ENCODE data around the gene KRT39. TPM values are rescaled to one million over a fixed set of nuclear protein-coding genes. Genes with fewer than 3 reads are reported as not detected.
A peak's percentile ranks its signal among the peaks of the same experiment; 100 is the strongest.

Gene KRT39
- total and polyA plus RNA-seq, 7 experiments from 2014 or later = not detected

DNA sequence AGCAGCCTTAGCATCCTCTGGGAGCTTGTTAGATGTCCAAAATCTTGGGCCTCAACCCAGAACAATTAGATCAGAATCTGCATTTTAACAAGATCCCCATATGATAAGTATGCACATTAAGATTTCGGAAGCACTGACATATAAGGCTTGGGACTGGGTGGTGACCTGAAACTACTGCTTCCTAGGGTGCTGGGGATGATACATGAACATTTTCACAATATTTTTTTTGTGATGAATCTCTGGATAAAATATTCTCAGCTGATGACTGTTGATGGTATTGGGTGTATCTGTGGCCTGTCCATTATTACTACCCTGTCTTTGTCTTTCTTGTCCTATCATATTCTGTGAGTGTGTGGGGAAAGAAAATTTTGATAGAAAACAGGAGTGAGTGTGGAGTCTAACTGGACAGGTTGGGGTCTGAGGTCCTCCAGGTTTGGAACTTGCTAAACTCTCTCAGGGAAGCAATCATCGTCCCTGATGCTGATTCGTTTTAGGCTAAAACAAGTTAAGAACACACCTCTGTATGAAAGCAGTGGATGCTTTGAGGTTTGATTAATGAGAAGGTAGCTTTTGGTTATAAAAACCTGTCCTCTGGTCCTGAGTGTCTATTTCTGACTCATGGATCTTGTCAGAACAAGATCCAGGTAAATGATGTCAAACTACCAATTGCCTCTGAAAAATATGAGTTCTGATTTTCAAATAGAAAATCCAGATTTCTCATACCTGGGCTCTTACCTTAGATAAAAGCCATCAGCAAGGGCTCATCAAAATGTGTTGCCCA is 52.5 kb downstream of the KRT39 start:
- intact Hi-C loops (cut with micrococcal nuclease) = no loop called here
- CTCF ChIA-PET = interaction anchor here (0.6 to 2.9 kb wide), 7 partner anchors 9 to 749 kb away, joined by 3 to 10 read pairs (median 3); no protein-coding TSS in a partner anchor
- Histone ChIP-seq H3K9me3 (ENCODE audit: control insufficient read depth in 2 of 3, low read length in 3 of 3) (no peaks in the 10 kb centered on the region), H3K36me3 (ENCODE audit: control insufficient read depth in 2 of 3, insufficient read depth in 3 of 3, low read length in 3 of 3) (no peaks in the 10 kb centered on the region), H3K27ac (ENCODE audit: low read depth, low read length) (no peak overlapping the region), H3K27me3 (ENCODE audit: control insufficient read depth in 2 of 2, insufficient read depth in 2 of 2, low read length in 2 of 2) (peaks cover 0 to 7% of the 10 kb centered on the region in 2 donors), H3K4me3 (ENCODE audit: low read length) (no peak overlapping the region), H3K4me1 (ENCODE audit: control insufficient read depth in 2 of 2, insufficient read depth in 2 of 2, low read length in 2 of 2) (no peaks in the 10 kb centered on the region)
- no peak overlapping the region for H3K27ac Mint-ChIP-seq
- POLR2A ChIA-PET = interaction anchor here (0.6 kb wide), 1 partner anchor 404 kb away, joined by 3 read pairs; no protein-coding TSS in a partner anchor
- H3K9me3 Mint-ChIP-seq = no peaks in the 10 kb centered on the region
- no peaks in the 10 kb centered on the region for H3K36me3 Mint-ChIP-seq
- no peaks in the 10 kb centered on the region for H3K4me1 Mint-ChIP-seq
- DNase-seq (no peak), ATAC-seq (no peak)
- peaks cover 4 to 17% (median 7%) of the 10 kb centered on the region in 5 donors for H3K27me3 Mint-ChIP-seq
- no peak overlapping the region for H3K4me3 Mint-ChIP-seq

DNA sequence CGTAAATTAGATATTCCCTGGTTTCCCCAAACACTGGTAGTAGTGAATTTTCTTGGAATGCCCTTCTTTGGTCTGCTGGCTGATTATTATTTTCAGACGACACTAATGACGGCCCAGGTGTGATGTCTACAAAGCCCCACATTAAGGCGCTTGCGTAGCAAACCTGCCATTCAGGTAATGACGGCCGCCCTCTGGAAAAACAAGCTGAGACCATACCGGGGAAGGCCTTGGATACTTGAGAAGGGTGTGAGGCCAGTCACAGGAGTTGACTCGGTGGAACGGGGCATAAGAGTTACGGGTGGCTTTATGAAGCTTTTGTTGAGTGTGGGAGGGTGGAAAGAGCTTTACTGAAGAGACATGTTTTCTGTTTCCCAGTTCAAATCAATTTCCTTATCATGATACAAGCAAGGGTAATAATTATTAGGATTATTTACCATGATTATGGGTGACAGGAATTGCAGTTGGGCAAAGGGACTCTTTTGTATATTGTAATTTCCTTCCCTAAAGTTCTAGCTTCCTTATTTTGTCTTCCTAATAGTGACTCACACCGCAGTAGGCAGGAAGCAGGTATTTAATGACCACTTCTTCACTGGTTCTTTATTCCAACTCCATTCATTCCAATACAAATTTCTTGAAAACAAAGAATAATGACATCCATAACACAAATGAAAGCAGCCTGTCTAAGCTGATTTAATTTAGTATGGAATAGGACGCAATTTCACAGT is 54.1 kb downstream of the KRT39 start:
- H3K27me3 ChIP-seq (ENCODE audit: control insufficient read depth in 2 of 2, insufficient read depth in 2 of 2, low read length in 2 of 2) = peaks cover 5 to 7% of the 10 kb centered on the region in 2 donors
- Mint-ChIP-seq H3K9me3 (no peaks in the 10 kb centered on the region), H3K4me1 (no peaks in the 10 kb centered on the region), H3K27me3 (peaks cover 18 to 27% (median 21%) of the 10 kb centered on the region in 5 donors), H3K4me3 (no peak overlapping the region), H3K27ac (no peak overlapping the region), H3K36me3 (no peaks in the 10 kb centered on the region)
- no peaks in the 10 kb centered on the region for H3K4me1 ChIP-seq (ENCODE audit: control insufficient read depth in 2 of 2, insufficient read depth in 2 of 2, low read length in 2 of 2)
- no peak overlapping the region for H3K4me3 ChIP-seq (ENCODE audit: low read length)
- ChIA-PET CTCF (interaction anchor here (1.3 to 2.9 kb wide), 3 partner anchors 637 to 750 kb away, joined by 3 to 10 read pairs (median 4); no protein-coding TSS in a partner anchor), POLR2A (interaction anchor here (0.5 kb wide), 1 partner anchor 781 kb away, joined by 6 read pairs; no protein-coding TSS in a partner anchor)
- no peaks in the 10 kb centered on the region for H3K9me3 ChIP-seq (ENCODE audit: control insufficient read depth in 2 of 3, low read length in 3 of 3)
- intact Hi-C loops (cut with micrococcal nuclease) = no loop called here
- DNase-seq (no peak), ATAC-seq (peak; percentile 61)
- no peaks in the 10 kb centered on the region for H3K36me3 ChIP-seq (ENCODE audit: control insufficient read depth in 2 of 3, insufficient read depth in 3 of 3, low read length in 3 of 3)
- no peak overlapping the region for H3K27ac ChIP-seq (ENCODE audit: low read depth, low read length)

- intact Hi-C loops (cut with micrococcal nuclease) = no loop called here
- H3K4me1 ChIP-seq (ENCODE audit: control insufficient read depth in 2 of 2, insufficient read depth in 2 of 2, low read length in 2 of 2) = no peaks in the 10 kb centered on the region
- no peaks in the 10 kb centered on the region for H3K9me3 ChIP-seq (ENCODE audit: control insufficient read depth in 2 of 3, low read length in 3 of 3)
- no peak overlapping the region for H3K4me3 ChIP-seq (ENCODE audit: low read length)
- no peak overlapping the region for H3K27ac ChIP-seq (ENCODE audit: low read depth, low read length)
- ATAC-seq (no peak), DNase-seq (no peak)
- H3K9me3 Mint-ChIP-seq = no peaks in the 10 kb centered on the region
- H3K27me3 ChIP-seq (ENCODE audit: control insufficient read depth in 2 of 2, insufficient read depth in 2 of 2, low read length in 2 of 2) = peaks cover 5 to 7% of the 10 kb centered on the region in 2 donors
- H3K4me1 Mint-ChIP-seq = no peaks in the 10 kb centered on the region
- no peak overlapping the region for H3K27ac Mint-ChIP-seq
- peaks cover 21 to 39% (median 34%) of the 10 kb centered on the region in 5 donors for H3K27me3 Mint-ChIP-seq
- no peaks in the 10 kb centered on the region for H3K36me3 ChIP-seq (ENCODE audit: control insufficient read depth in 2 of 3, insufficient read depth in 3 of 3, low read length in 3 of 3)
- H3K36me3 Mint-ChIP-seq = no peaks in the 10 kb centered on the region
- H3K4me3 Mint-ChIP-seq = no peak overlapping the region
- ChIA-PET POLR2A (interaction anchor here (1.1 kb wide), 1 partner anchor 412 kb away, joined by 3 read pairs; no protein-coding TSS in a partner anchor), CTCF (interaction anchor here (0.7 to 4.6 kb wide), 9 partner anchors 15 to 758 kb away, joined by 3 to 31 read pairs (median 3); no protein-coding TSS in a partner anchor)
Observed at GRCh38 chr17:40910441-40910841, 56.3 kb downstream of the KRT39 start.

- POLR2A ChIA-PET = interaction anchor here (1.1 kb wide), 1 partner anchor 412 kb away, joined by 3 read pairs; no protein-coding TSS in a partner anchor
Observed at GRCh38 chr17:40909755-40910154, 57.0 kb downstream of the KRT39 start.

GRCh38 chr17:40909351-40909750 is 57.4 kb downstream of the KRT39 start:
- Mint-ChIP-seq H3K36me3 (no peaks in the 10 kb centered on the region), H3K27ac (no peak overlapping the region), H3K4me1 (no peaks in the 10 kb centered on the region), H3K9me3 (no peaks in the 10 kb centered on the region), H3K4me3 (no peak overlapping the region), H3K27me3 (peaks cover 26 to 45% (median 36%) of the 10 kb centered on the region in 5 donors)
- POLR2A ChIA-PET = no interaction called here
- ATAC-seq (peak; percentile 93), DNase-seq (peak; percentile 29 to 70 (median 56))
- no peaks in the 10 kb centered on the region for H3K9me3 ChIP-seq (ENCODE audit: control insufficient read depth in 2 of 3, low read length in 3 of 3)
- H3K27ac ChIP-seq (ENCODE audit: low read depth, low read length) = no peak overlapping the region
- no peaks in the 10 kb centered on the region for H3K36me3 ChIP-seq (ENCODE audit: control insufficient read depth in 2 of 3, insufficient read depth in 3 of 3, low read length in 3 of 3)
- H3K4me3 ChIP-seq (ENCODE audit: low read length) = no peak overlapping the region
- no peaks in the 10 kb centered on the region for H3K4me1 ChIP-seq (ENCODE audit: control insufficient read depth in 2 of 2, insufficient read depth in 2 of 2, low read length in 2 of 2)
- intact Hi-C loops (cut with micrococcal nuclease) = loop anchor here (1.0 kb wide), 8 partner anchors 52 to 757 kb away; no protein-coding TSS in a partner anchor
- peaks cover 5 to 7% of the 10 kb centered on the region in 2 donors for H3K27me3 ChIP-seq (ENCODE audit: control insufficient read depth in 2 of 2, insufficient read depth in 2 of 2, low read length in 2 of 2)
- CTCF ChIA-PET = interaction anchor here (0.7 to 4.6 kb wide), 6 partner anchors 413 to 759 kb away, joined by 3 to 32 read pairs (median 18); no protein-coding TSS in a partner anchor

More at GRCh38 chr17:40909755-40910154, 57.0 kb downstream of the KRT39 start:
- H3K9me3 Mint-ChIP-seq = no peaks in the 10 kb centered on the region
- intact Hi-C loops (cut with micrococcal nuclease) = loop anchor here (1.0 kb wide), 8 partner anchors 52 to 757 kb away; no protein-coding TSS in a partner anchor
- Histone ChIP-seq H3K27ac (ENCODE audit: low read depth, low read length) (no peak overlapping the region), H3K27me3 (ENCODE audit: control insufficient read depth in 2 of 2, insufficient read depth in 2 of 2, low read length in 2 of 2) (peaks cover 5 to 7% of the 10 kb centered on the region in 2 donors), H3K36me3 (ENCODE audit: control insufficient read depth in 2 of 3, insufficient read depth in 3 of 3, low read length in 3 of 3) (no peaks in the 10 kb centered on the region), H3K9me3 (ENCODE audit: control insufficient read depth in 2 of 3, low read length in 3 of 3) (no peaks in the 10 kb centered on the region), H3K4me1 (ENCODE audit: control insufficient read depth in 2 of 2, insufficient read depth in 2 of 2, low read length in 2 of 2) (no peaks in the 10 kb centered on the region), H3K4me3 (ENCODE audit: low read length) (no peak overlapping the region)
- no peaks in the 10 kb centered on the region for H3K4me1 Mint-ChIP-seq
- no peak for DNase-seq
- no peak overlapping the region for H3K4me3 Mint-ChIP-seq
- ATAC-seq = no peak
- H3K36me3 Mint-ChIP-seq = no peaks in the 10 kb centered on the region
- CTCF ChIA-PET = interaction anchor here (0.7 to 4.6 kb wide), 9 partner anchors 15 to 758 kb away, joined by 3 to 32 read pairs (median 5); no protein-coding TSS in a partner anchor
- no peak overlapping the region for H3K27ac Mint-ChIP-seq
- H3K27me3 Mint-ChIP-seq = peaks cover 22 to 41% (median 36%) of the 10 kb centered on the region in 5 donors
